C4-2B (cell line): ENCODE data around the gene ROR1.

Source experiments
- H3K27ac ChIP-seq: fragments of 450-650 bp; 2 replicates; pipeline ENCODE4 v1.5.1; 2017
- ZFX ChIP-seq: fragments of 450-650 bp; IDR thresholded peaks from 2 replicates; pipeline ENCODE4 v1.6.1; 2017
- TF ChIP-seq, protein P1 (sequence below): fragments of 450-650 bp; conservative IDR thresholded peaks from 2 replicates; pipeline ENCODE4 v1.5.1; 2017; ENCODE audit warnings: mild to moderate bottlenecking

Gene ROR1

GRCh38 chr1:64166629-64167028 is 392.8 kb downstream of the ROR1 start:
- TF ChIP-seq ZFX = no peak
- TF ChIP-seq, protein P1, sequence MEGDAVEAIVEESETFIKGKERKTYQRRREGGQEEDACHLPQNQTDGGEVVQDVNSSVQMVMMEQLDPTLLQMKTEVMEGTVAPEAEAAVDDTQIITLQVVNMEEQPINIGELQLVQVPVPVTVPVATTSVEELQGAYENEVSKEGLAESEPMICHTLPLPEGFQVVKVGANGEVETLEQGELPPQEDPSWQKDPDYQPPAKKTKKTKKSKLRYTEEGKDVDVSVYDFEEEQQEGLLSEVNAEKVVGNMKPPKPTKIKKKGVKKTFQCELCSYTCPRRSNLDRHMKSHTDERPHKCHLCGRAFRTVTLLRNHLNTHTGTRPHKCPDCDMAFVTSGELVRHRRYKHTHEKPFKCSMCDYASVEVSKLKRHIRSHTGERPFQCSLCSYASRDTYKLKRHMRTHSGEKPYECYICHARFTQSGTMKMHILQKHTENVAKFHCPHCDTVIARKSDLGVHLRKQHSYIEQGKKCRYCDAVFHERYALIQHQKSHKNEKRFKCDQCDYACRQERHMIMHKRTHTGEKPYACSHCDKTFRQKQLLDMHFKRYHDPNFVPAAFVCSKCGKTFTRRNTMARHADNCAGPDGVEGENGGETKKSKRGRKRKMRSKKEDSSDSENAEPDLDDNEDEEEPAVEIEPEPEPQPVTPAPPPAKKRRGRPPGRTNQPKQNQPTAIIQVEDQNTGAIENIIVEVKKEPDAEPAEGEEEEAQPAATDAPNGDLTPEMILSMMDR = no peak
- H3K27ac ChIP-seq = no peak overlapping the region

DNA sequence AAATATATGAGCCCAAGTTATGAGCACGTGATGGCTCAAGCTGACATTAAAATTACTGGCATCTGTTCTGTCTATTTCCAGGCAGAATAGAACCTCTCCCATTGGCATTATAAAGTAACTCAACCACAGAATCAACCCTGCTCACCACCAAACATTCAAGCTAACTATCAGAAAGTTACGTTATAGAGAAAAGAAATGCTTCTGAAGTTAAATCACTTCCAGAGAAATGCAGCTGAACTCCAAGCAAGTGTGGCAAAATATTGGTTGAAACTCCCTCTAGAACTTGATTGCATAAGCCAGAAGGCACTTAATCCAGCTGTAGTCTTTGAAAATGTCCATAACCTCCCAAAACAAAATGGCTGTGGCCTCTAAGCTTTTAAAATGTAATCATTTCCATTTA is 393.4 kb downstream of the ROR1 start:
- no peak overlapping the region for H3K27ac ChIP-seq
- TF ChIP-seq, protein P1 = no peak
- TF ChIP-seq ZFX = no peak

DNA sequence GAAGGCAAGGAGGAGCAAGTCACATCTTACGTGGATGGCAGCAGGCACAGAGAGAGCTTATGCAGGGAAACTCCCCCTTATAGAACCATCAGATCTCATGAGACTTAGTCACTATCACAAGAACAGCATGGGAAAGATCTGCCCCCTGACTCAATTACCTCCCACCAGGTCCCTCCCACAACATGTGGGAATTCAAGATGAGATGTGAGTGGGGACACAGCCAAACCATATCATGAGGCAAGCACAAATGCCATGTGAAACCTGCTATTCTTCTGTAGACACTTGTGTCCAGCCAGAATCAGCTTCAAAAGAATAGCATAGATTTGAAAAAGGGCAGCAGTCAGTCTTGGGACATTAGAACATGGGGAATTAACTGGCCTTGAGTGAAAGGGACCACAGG is 397.4 kb downstream of the ROR1 start:
- no peak for TF ChIP-seq ZFX
- TF ChIP-seq, protein P1 = no peak
- H3K27ac ChIP-seq = peak overlapping the region; percentile 75; the same call in 1 of the 2 replicates

DNA sequence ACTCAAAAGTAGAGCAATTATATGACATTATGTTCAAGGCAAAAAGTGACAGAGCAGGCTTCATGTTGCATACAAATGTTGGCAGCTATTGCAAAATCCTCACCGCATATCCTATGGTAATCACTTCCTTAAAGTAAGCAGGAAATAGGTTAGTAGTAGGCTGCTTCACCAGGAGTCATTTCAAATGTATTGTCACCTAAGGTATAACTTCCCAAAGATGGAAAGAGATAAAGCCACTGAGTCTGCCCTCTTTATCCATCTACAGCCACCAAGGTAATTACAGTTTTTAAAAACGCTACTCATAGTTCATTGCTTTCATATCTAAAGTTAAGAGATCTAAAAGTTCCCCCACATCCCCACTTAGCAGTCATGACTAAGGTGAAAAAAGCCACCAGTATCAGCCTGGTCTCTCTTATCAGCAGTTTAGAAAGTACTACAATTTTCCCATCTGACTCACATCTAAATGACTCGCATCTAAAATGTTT is 398.0 kb downstream of the ROR1 start:
- peak overlapping the region; percentile 75; the same call in 1 of the 2 replicates for H3K27ac ChIP-seq
- TF ChIP-seq ZFX = no peak
- TF ChIP-seq, protein P1 = no peak

DNA sequence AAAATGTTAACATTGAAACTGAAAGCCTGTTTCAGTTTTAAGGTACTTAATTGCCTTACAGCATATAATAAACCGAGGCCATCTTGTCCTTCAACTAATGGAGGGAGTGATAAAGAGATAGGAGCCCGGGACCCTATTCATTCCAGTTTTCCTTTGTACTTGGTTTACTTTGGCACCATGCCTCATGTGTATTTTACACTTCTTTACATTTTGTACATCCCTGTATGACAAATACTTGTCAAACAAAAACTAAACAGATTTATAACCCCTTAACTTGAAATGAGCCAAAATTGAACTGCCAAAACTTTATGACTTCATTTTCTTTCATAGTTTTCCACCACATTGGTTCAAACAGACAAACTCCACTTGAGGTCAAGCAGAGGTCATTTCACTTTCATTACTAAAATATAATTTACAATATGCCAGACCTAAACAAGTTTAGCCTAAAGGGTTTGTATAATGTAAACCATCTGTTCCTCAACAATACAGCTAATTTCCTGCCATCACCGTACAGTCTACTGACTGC is 398.7 kb downstream of the ROR1 start:
- H3K27ac ChIP-seq = peak overlapping the region; percentile 50; the same call in 1 of the 2 replicates
- TF ChIP-seq, protein P1 = no peak
- no peak for TF ChIP-seq ZFX

- peak overlapping the region; percentile 50 for H3K27ac ChIP-seq
- no peak for TF ChIP-seq ZFX
- TF ChIP-seq, protein P1 = no peak
Measured at GRCh38 chr1:64173336-64173940, 399.6 kb downstream of the ROR1 start.

GRCh38 chr1:64175639-64176038 is 401.8 kb downstream of the ROR1 start:
- TF ChIP-seq ZFX = no peak
- TF ChIP-seq, protein P1 = no peak
- H3K27ac ChIP-seq = no peak overlapping the region
